GM03348 (cell line): Measurements from ENCODE around the gene PLXNA2.
A peak's percentile ranks its signal among the peaks of the same experiment; 100 is the strongest.

Experiments
- DNase-seq: peaks from one replicate; pipeline ENCODE4 v3.0.0; 2012; ENCODE audit warnings: low spot score

The PLXNA2 gene

GRCh38 chr1:208224192-208224713 is 19.9 kb downstream of the PLXNA2 start:
- DNase-seq = no peak

DNA sequence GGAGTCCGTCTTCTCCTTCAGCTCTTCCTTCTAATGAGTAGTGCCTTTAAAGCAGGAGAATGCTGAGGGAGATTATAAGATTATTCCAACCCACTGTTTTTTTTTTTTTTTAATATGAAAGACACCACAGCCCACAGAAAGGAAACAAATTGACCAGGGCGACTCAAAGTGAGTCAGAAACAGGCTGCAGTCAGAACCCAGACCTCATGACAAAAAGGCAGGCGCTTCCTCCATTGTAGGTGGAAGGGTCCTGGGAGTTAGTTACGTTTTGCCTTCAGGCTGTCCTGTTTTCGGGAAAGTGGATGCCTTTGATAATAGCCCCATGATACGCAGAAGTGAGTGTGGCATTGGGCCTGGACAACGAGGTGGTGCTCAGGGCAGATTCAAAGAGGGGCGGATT is 21.0 kb downstream of the PLXNA2 start:
- DNase-seq = no peak

DNA sequence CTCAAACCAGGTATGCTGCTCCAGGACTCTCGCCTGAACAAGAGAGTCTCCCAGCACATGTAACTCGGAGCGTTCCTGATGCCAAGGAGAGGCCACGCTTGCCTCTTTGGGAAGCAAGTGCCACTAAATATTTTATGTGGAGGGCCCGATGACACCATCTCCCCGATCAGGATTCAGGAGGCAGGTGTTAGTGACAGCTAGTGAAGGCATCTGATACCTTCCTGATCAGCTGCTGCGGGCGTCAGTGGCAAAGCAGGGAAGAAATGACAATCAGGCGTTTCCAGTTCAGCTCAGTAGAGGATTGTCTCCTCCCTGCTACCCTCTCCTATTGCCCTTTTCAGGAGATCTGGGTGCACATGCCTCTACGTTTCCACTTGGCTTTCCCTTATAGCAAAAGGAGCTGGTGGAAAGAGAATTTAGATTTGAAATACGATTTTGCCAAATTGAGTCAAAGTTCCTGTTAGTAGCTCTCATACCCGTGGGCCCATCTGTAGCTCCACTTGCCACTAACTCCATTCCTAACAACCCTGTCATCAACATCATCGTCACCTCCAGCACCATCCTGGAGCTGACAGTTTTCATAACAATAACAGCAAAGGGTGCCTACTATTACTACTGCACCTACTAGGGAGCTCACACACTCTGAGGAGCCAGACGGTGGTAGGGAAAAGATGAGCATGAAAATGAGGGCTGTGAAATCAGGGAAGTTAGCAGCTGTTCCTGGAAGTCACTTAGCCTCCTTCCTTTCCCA is 21.6 kb downstream of the PLXNA2 start:
- no peak for DNase-seq

GRCh38 chr1:208221291-208221622 is 22.9 kb downstream of the PLXNA2 start:
- DNase-seq = no peak

DNA sequence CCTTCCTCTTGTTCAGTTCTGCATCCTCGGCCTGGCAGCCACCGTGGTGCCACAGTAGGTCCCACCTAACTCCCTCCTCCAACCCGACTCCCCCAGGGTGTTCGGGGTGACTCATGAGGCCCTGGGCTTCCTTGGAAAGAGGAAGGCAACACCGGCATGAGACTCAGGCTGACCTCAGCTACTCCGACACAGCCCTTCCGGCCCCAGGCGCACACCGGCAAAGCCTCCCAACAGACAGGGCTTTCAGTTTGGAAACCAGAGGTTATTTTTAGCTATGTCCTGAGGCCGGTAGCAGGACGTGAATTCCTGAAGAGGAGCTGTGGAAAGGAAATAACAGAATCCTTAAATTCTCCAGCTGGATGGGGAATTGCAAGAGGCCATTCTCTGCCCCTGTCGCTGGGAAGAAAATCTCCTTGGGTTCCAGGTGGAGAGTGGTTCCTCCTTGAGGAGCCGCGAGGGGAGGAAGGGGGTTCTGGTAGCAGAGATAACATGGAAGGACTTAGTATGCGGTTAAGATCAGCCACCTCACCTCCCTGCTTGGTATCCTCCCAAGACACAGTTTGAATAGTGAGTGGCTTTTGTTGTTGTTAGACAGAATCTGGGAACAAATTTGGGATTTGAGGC is 24.4 kb downstream of the PLXNA2 start:
- DNase-seq = peak; percentile 74

GRCh38 chr1:208219098-208219658 is 25.0 kb downstream of the PLXNA2 start:
- DNase-seq = no peak

GRCh38 chr1:208218237-208219097 is 25.7 kb downstream of the PLXNA2 start:
- no peak for DNase-seq

- no peak for DNase-seq
Observed at GRCh38 chr1:208217781-208218180, 26.4 kb downstream of the PLXNA2 start.

DNA sequence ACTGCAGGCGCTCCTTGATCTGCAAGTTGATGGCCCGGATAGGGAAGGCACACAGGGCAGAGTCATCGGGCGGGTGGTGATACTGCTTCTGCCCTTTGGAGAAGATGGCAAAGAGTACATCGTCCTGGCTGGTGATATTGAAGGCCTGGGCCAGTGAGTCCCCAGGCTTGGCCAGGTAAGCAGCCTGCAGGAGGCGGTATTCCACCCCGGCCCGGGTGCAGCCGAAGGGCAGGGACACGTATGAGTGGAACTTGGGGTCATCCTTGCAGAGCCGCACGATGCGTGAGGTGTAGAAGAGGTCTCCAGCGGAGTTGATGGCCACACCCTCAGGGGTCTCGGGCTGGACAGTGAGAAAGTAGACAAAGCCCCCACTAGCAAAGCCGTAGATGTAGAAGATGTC is 27.4 kb downstream of the PLXNA2 start:
- no peak for DNase-seq

GRCh38 chr1:208216062-208216461 is 28.1 kb downstream of the PLXNA2 start:
- peak; percentile 84 for DNase-seq

GRCh38 chr1:208215393-208215792 is 28.8 kb downstream of the PLXNA2 start:
- DNase-seq = no peak

- no peak for DNase-seq
Observed at GRCh38 chr1:208213786-208214185, 30.4 kb downstream of the PLXNA2 start.

DNA sequence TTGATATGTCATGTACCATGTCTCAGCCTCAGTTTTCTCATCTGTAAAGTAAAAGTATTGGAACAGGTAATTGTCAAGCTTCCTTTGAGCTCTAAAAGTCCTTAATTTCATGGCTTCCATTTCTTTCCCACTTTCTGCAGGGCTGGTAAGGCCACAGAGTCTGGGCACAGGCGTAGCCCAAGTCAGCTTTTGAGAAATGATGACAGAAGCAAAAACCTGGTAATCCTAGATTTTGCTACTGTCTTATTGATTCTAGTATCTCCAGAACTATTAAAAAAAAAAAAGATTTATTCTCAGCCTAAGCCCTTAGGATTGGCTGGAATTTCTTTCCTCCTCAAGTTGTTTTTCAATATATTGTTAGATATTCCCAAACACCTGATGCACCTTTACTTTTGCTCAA is 31.3 kb downstream of the PLXNA2 start:
- DNase-seq = no peak

- DNase-seq = no peak
Observed at GRCh38 chr1:208211921-208212843, 32.0 kb downstream of the PLXNA2 start.

DNA sequence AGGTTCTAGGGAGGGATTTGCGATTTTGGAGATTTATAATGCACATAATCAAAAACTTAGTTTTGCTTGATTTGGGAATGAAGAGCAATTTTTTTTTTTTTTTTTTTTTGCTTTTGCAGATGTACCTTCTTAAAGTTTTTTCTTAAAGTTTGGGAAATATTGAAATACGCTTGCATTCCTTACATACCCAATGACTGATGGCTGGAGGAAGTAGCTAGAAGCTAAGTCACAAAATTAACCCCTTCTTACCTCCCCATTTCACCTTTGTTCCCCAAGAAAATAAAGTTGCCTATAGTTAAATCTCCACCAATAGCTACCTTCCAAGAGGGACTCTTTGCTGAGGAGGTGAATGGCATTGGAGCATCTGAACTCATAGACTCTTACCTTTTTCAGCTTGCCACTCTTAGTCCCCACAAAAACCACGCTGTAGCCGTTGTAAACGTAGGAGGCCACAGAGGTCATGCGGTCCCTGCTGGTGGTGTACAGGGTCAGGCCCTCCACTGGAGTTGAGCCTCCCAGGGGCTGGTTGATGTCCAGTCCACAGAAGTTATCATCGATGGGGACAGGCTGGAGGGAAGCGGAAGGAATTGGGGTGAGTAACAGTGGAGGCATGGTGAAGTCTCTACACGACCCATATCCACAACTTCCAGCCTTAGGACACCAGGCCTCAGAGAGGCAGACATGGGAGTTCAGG is 34.1 kb downstream of the PLXNA2 start:
- DNase-seq = no peak

GRCh38 chr1:208209286-208209685 is 34.9 kb downstream of the PLXNA2 start:
- no peak for DNase-seq

- DNase-seq = no peak
Observed at GRCh38 chr1:208208132-208208487, 36.1 kb downstream of the PLXNA2 start.

GRCh38 chr1:208207388-208208131 is 36.6 kb downstream of the PLXNA2 start:
- DNase-seq = peak; percentile 85

DNA sequence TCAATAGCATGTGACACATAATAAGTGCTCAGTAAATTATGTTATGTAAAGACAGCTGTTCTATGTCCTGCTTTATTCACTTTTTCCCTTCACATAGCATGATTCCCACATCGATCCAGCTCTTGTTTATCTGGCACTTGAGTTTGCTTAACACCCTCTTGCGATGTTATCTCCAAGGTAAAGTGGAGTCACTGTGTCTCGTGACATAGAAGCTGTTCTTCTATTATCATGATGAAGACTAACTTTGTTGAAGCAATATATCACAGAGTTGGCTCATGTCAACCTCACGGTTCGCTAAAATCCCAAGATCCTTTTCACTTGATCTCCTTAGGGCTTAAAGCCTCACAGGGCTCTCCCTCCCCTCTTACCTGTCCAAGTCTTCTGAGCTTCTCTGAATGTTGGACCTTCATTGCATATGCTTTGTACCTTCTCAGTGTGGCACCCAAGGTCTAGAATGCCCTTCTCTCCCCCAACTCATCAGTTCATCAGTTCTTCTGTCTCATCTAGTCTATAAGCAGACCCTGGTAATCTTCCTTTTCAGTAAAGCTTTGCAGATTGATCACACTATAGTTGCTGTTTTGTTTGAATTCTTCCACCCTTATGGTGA is 38.0 kb downstream of the PLXNA2 start:
- DNase-seq = no peak
